Measurements from ENCODE around the gene OSTF1.

OSTF1 gene

DNA sequence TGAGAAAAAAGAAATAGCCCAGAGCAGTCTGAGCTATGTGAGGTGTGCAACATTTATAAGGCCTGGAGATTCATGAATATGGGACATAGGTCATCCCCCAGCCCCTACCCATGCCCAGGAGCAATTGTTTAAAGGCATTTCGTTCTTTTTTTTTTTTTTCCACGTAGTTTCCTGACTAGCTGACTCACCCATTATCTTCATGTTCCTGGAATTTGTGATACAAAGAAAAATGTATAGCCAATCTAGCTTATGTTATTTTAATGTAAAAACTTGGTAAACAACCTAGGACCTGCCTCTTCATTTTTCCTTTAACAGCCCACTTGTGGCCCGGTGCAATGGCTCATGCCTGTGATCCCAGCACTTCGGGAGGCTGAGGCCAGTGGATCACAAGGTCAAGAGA, 81.3 kb downstream of the OSTF1 start:
- no peak for DNase-seq

DNA sequence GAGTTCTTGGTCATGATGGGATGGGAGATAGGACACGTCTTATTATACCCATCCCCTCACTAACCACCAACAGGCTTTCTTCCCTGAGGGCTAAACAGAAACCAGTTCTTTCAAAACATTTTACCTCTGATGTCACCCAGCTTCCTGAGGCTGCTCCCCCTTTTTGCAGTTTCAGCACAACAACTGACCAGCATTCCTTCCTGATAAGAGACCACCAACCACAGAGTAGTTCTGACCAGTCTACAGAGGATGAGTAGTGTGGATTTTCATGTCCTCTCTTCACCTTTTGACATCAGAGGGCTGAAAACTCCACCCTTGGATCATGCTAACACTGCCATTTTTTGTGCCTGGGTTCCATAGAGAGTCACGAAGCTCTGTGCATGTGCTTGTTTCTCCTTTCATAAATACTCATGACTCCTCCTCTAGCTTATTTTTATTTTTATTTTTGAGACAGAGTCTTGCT, 82.6 kb downstream of the OSTF1 start:
- no peak for DNase-seq

DNA sequence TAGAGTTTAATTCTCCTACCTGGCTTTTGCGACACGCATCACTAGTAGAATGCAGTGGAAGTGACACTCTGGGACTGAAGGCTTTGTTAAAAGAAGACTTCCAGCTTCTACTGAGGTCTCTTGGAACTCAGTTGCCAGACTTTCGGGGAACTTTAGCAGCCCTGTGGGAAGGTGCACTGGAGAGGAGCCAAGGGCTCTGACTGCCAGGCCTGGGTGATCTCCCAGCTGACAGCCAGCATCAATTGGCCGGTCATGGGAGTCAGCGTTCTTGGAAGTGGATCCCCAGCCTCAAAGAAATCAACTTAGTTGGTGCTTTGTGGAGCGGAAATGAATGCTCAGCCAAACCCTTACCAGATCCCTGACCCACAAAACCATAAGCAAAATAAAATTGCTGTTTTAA, 87.1 kb downstream of the OSTF1 start:
- DNase-seq: no peak

DNA sequence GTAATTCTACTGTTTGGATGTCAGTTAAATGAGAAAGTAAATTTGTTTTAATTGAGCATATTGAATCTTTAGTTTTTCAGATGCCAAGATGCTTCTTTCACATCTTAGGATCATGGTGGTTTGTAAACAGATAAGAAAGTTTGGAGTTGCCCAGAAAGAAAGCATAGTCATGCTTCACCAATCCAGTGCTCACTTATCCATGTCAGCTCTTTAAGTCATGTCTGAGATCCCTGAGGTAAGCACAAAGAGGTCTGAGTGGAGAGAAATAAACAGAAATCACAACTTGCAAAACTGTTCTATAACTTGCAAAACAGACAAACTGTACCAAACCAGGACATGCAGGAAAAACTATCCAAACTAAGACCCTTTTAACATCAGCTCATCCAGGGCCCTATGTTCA, 87.7 kb downstream of the OSTF1 start:
- no peak for DNase-seq

DNA sequence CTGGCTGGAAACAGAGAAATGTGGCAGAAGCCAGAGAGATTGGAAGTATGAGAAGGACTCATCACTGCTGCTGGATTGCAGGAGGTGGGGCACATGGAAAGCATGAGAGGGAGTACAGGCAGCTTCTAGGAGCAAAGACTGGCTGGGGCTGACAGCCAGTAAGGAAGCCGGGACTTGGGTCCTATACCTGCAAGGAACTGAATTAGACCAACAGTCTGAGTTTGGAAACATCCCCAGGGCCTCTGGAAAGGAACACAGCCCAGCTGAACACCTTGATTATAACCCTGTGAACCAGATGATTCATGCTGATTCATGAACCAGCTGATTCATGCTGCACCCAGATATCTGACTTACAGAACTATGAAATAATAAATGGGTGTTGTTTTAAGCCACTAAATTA, 93.4 kb downstream of the OSTF1 start:
- DNase-seq: no peak

DNA sequence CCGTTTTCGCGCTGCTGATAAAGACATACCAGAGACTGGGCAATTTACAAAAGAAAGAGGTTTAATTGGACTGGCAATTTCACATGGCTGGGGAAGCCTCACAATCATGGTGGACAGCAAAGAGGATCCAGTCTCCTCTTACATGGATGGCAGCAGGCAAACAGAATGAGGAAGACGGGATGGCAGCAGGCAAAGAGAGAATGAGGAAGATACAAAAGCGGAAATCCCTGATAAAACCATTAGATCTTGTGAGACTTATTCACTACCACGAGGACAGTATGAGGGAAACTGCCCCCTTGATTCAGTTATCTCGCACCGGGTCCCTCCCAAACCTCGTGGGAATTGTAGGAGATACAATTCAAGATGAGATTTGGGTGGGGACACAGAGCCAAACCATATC, 95.0 kb downstream of the OSTF1 start:
- no peak for DNase-seq

DNA sequence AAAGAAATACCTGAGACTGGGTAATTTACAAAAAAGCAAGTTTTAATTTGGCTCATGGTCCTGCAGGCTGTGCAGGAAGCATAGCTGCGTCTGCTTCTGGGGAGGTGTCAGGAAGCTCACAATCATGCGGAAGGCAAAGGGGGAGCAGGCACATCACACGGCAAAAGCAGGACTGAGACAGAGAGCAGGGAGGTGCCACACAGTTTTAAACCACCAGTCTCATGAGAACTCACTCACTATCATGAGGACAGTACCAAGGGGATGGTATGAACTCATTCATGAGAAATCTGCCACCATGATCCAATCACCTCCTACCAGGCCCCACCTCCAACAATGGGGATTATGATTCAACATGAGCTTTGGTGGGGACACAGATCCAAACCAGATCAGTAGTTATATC, 96.2 kb downstream of the OSTF1 start:
- no peak for DNase-seq

DNA sequence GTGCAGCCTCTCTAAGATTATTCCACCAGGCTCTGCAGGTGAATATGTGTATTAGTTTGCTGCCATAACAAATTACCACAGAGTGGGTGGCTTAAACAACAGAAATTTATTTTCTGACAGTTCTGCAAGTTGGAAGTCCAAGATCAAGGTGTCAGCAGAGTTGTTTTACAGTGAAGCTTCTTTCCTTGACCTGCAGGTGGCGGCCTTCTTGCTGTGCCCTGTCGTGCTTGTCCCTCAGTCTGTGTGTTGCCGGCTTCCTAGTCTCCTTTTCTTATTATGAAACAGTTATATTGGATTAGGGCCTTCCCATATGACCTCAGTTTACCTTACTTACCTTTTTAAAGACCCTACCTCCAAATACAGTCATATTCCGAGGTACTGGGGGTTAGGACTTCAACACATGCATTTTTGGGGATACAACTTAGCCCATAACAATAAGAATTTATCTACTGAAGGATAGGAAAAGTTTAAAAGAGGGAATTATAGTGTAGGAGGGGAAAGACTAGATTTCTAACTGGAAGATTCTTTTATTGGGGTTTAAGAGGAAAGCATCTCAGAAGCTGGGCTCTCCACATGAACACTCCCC, 97.4 kb downstream of the OSTF1 start:
- DNase-seq: no peak

DNA sequence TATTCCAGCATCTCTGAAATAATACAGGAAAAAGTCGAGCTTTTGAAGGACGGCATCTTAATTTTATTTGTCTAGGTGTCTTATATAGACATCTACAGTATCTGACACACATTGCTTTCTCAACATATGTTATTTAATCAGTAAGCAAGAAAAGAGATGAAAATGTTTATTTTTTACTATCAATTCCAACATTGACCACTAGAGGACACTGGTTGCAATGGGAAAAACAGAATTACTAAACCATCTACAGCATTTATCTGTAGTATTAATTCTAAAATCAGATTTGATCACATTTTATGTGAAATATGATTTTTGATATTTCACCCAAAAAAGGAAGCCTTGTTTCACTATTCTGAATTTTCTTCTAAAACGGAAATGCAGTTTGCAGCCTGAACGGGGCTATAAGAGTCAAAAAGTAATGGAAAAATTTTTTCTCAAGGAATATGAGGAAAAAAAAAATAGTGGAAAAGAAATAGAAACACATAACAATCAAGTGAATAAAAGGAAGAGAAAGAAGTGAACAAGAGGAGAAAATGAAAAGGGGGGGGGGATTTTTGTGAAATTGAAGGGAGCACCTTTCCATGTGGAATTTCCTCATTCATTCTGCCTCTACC, 98.6 kb downstream of the OSTF1 start:
- DNase-seq: no peak

DNA sequence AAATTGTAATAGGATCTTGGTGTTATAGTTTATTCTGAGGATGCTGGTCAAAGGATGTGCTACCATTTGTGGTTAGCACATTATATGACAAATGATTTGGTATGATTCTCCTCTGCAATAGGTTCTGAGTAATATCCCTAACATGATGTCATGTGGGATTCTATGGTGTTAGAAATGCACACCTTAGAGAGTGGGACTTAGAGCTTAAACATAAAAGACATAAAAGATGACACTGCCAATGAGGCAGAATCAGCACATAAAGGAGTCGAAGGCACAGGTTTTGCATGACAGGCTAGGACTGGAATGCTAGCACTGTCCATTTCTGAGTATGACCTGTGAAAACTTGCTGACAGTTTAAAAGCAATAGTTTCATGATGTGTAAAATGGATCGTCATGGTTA, 100.4 kb downstream of the OSTF1 start:
- no peak for DNase-seq

DNA sequence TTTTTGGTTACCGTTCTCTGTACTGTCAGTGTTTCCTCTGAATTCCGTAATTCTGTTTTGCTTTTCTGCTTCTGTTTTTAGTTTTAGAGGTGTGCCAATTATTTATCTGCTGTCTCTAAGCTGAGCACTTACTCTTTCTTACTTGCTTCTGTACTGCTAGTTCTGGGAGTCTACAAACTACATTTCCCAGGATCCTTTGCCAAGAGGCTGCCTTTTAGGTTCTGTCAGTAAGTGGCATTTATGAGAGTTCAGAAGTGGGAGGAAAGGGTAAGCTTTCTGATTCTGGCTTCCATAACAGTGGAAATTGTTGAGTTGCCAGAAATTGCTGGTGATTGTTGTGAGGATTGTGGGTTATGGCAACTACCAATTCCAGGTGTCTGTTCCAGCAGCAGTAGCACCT, 102.4 kb downstream of the OSTF1 start:
- no peak for DNase-seq
